Measurements from ENCODE around the gene PLAAT5.
"Not testable (repeated sequence)": the region's sequence is repeated elsewhere in the genome, so short reads cannot be mapped to it uniquely, and the experiment has no call there.

Gene PLAAT5

DNA sequence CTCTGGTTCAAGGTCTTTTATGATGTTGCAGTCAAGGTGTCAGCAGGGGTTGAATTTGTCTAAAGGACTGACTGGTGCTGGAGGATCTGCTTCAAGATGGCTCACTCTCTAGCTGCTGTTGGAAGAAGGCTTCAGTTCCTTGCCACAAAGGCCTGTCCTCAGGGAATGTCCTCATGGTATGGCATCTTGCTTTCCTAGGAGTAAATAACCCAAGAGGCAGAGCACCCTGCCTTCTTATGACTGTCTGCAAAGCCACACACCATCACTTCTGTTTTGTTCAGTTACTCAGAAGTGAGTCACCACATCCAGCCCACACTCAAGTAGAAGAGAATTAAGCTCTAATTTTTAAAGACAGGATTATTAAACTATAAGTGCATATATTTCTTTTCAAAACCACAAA, 45.2 kb downstream of the PLAAT5 start:
- peak; percentile 31; the same call in 1 of the 3 replicates for ATAC-seq

DNA sequence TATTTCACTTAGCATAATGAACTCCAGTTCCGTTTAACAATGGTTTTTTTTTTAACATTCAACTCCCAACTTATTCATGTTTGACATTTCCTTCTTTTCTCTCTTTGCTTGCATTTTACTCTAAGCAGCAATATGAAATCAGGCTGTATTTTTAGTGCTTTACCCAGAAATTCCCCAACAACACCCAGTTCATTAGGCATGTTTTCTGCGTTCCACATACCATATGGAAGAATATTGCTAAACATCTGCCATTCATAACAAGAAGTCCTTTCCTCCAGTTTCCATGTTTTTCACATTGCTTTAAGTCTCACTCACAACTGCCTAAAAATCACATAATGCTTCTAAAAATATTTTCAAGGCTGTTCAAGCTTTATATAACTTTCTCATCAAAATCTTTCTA, 45.8 kb downstream of the PLAAT5 start:
- TF ChIP-seq ESRRG (CRISPR knock-in tag; IDR thresholded peaks at IDR 0.05), result no peak
- no peak for TF ChIP-seq ISL1 (CRISPR knock-in tag; IDR thresholded peaks at IDR 0.05)
- TF ChIP-seq, protein P1, sequence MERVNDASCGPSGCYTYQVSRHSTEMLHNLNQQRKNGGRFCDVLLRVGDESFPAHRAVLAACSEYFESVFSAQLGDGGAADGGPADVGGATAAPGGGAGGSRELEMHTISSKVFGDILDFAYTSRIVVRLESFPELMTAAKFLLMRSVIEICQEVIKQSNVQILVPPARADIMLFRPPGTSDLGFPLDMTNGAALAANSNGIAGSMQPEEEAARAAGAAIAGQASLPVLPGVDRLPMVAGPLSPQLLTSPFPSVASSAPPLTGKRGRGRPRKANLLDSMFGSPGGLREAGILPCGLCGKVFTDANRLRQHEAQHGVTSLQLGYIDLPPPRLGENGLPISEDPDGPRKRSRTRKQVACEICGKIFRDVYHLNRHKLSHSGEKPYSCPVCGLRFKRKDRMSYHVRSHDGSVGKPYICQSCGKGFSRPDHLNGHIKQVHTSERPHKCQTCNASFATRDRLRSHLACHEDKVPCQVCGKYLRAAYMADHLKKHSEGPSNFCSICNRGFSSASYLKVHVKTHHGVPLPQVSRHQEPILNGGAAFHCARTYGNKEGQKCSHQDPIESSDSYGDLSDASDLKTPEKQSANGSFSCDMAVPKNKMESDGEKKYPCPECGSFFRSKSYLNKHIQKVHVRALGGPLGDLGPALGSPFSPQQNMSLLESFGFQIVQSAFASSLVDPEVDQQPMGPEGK (CRISPR knock-in tag; IDR thresholded peaks at IDR 0.05; ENCODE audit: borderline replicate concordance), result no peak
- no peak for TF ChIP-seq OSR1 (CRISPR knock-in tag; IDR thresholded peaks at IDR 0.05)
- no peak for TF ChIP-seq GLIS3 (CRISPR knock-in tag; IDR thresholded peaks at IDR 0.05)

More for the DNA sequence above, 45.2 kb downstream of the PLAAT5 start:
- no peak for TF ChIP-seq CREB5 (CRISPR knock-in tag; IDR thresholded peaks at IDR 0.05; ENCODE audit: low read depth)
- TF ChIP-seq, protein P2, sequence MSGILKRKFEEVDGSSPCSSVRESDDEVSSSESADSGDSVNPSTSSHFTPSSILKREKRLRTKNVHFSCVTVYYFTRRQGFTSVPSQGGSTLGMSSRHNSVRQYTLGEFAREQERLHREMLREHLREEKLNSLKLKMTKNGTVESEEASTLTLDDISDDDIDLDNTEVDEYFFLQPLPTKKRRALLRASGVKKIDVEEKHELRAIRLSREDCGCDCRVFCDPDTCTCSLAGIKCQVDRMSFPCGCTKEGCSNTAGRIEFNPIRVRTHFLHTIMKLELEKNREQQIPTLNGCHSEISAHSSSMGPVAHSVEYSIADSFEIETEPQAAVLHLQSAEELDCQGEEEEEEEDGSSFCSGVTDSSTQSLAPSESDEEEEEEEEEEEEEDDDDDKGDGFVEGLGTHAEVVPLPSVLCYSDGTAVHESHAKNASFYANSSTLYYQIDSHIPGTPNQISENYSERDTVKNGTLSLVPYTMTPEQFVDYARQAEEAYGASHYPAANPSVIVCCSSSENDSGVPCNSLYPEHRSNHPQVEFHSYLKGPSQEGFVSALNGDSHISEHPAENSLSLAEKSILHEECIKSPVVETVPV (CRISPR knock-in tag; IDR thresholded peaks at IDR 0.05), result no peak
- TF ChIP-seq RARB (CRISPR knock-in tag; IDR thresholded peaks at IDR 0.05), result no peak
- no peak for TF ChIP-seq ZNF565 (CRISPR knock-in tag; conservative IDR thresholded peaks at IDR 0.05; ENCODE audit: low read depth)
- no peak for TF ChIP-seq ARNTL (CRISPR knock-in tag; IDR thresholded peaks at IDR 0.05; ENCODE audit: borderline replicate concordance, low read depth)
- TF ChIP-seq, protein P3, sequence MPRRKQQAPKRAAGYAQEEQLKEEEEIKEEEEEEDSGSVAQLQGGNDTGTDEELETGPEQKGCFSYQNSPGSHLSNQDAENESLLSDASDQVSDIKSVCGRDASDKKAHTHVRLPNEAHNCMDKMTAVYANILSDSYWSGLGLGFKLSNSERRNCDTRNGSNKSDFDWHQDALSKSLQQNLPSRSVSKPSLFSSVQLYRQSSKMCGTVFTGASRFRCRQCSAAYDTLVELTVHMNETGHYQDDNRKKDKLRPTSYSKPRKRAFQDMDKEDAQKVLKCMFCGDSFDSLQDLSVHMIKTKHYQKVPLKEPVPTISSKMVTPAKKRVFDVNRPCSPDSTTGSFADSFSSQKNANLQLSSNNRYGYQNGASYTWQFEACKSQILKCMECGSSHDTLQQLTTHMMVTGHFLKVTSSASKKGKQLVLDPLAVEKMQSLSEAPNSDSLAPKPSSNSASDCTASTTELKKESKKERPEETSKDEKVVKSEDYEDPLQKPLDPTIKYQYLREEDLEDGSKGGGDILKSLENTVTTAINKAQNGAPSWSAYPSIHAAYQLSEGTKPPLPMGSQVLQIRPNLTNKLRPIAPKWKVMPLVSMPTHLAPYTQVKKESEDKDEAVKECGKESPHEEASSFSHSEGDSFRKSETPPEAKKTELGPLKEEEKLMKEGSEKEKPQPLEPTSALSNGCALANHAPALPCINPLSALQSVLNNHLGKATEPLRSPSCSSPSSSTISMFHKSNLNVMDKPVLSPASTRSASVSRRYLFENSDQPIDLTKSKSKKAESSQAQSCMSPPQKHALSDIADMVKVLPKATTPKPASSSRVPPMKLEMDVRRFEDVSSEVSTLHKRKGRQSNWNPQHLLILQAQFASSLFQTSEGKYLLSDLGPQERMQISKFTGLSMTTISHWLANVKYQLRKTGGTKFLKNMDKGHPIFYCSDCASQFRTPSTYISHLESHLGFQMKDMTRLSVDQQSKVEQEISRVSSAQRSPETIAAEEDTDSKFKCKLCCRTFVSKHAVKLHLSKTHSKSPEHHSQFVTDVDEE (CRISPR knock-in tag; IDR thresholded peaks at IDR 0.05), result no peak
- TF ChIP-seq OSR1 (CRISPR knock-in tag; IDR thresholded peaks at IDR 0.05), result no peak
- no peak for TF ChIP-seq GLIS3 (CRISPR knock-in tag; IDR thresholded peaks at IDR 0.05)

DNA sequence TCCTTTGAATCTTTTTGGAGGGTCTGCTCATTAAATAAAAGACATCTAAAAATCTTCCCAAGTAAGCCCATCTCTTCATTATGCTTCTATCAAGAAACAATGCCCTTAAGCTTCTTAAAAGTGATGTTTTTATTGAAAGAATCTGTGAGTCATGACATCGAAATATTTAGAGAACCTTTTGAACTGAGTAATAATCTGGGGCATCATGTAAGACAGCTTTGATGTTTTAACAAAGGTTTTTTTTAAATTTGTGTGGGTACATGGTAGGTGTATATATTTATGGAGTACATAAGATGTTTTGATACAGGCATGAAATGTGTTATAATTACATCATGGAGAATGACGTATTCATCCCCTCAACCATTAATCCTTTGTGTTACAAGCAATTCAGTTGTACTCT, 46.8 kb downstream of the PLAAT5 start:
- no peak for TF ChIP-seq ARNTL (CRISPR knock-in tag; IDR thresholded peaks at IDR 0.05; ENCODE audit: borderline replicate concordance, low read depth)
- TF ChIP-seq SNAI2 (CRISPR knock-in tag; IDR thresholded peaks at IDR 0.05), result no peak
- no peak for TF ChIP-seq GLIS3 (CRISPR knock-in tag; IDR thresholded peaks at IDR 0.05)
- no peak for TF ChIP-seq PPARA (CRISPR knock-in tag; IDR thresholded peaks at IDR 0.05; ENCODE audit: borderline replicate concordance)
- no peak for TF ChIP-seq ISL1 (CRISPR knock-in tag; IDR thresholded peaks at IDR 0.05)
- no peak for TF ChIP-seq ZFP30 (CRISPR knock-in tag; IDR thresholded peaks at IDR 0.05)
- no peak for TF ChIP-seq ZC3H10 (CRISPR knock-in tag; IDR thresholded peaks at IDR 0.05)
- TF ChIP-seq, protein P2 (CRISPR knock-in tag; IDR thresholded peaks at IDR 0.05), result no peak
- TF ChIP-seq POU6F1 (CRISPR knock-in tag; IDR thresholded peaks at IDR 0.05; ENCODE audit: borderline replicate concordance, low read depth), result no peak
- TF ChIP-seq OSR1 (CRISPR knock-in tag; IDR thresholded peaks at IDR 0.05), result no peak
- no peak for ATAC-seq

More for the DNA sequence above, 45.8 kb downstream of the PLAAT5 start:
- no peak for ATAC-seq

- TF ChIP-seq TCF4 (CRISPR knock-in tag; IDR thresholded peaks at IDR 0.05; ENCODE audit: borderline replicate concordance), result no peak
- TF ChIP-seq, protein P2 (CRISPR knock-in tag; IDR thresholded peaks at IDR 0.05), result no peak
- no peak for TF ChIP-seq BACH2 (CRISPR knock-in tag; IDR thresholded peaks at IDR 0.05; ENCODE audit: borderline replicate concordance)
- TF ChIP-seq SNAI2 (CRISPR knock-in tag; IDR thresholded peaks at IDR 0.05), result no peak
- no peak for TF ChIP-seq ESRRG (CRISPR knock-in tag; IDR thresholded peaks at IDR 0.05)
- TF ChIP-seq ZFP3 (CRISPR knock-in tag; IDR thresholded peaks at IDR 0.05), result no peak
These were observed 47.3 kb downstream of the PLAAT5 start for GRCh38 chr11:63443714-63444113.

DNA sequence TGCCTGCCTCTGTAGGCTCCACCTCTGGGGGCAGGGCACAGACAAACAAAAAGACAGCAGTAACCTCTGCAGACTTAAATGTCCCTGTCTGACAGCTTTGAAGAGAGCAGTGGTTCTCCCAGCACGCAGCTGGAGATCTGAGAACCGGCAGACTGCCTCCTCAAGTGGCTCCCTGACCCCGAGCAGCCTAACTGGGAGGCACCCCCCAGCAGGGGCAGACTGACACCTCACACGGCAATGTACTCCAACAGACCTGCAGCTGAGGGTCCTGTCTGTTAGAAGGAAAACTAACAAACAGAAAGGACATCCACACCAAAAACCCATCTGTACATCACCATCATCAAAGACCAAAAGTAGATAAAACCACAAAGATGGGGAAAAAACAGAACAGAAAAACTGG, 55.1 kb downstream of the PLAAT5 start:
- ATAC-seq, result not testable (repeated sequence)

More at GRCh38 chr11:63443714-63444113, 47.3 kb downstream of the PLAAT5 start:
- no peak for ATAC-seq

DNA sequence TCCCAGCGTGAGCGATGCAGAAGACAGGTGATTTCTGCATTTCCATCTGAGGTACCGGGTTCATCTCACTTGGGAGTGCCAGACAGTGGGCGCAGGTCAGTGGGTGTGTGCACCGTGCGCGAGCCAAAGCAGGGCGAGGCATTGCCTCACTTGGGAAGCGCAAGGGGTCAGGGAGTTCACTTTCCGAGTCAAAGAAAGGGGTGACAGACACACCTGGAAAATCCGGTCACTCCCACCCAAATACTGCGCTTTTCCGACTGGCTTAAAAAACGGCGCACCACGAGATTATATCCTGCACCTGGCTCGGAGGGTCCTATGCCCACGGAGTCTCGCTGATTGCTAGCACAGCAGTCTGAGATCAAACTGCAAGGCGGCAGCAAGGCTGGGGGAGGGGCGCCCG, 55.6 kb downstream of the PLAAT5 start:
- not testable (repeated sequence) for ATAC-seq

- not testable (repeated sequence) for ATAC-seq
These were observed 60.2 kb downstream of the PLAAT5 start for GRCh38 chr11:63430731-63431130.

Measured in SK-N-SH treated with all-trans-retinoic acid at 6 μM for 48 hours (cell line).